HG02970 (cell line): Measurements from ENCODE around the gene NRG2.

Experiments
- ATAC-seq: cut with Tn5 transposase; IDR thresholded peaks from one replicate; pipeline ENCODE4 v1.9.1; 2021; ENCODE audit warnings: mild to moderate bottlenecking, moderate library complexity, moderate number of reproducible peaks; ENCODE audit not compliant: unreplicated experiment, low FRiP score

The NRG2 gene

GRCh38 chr5:139952574-139952973 lies 90.5 kb downstream of the NRG2 start:
- ATAC-seq: no peak

GRCh38 chr5:139951983-139952382 lies 91.1 kb downstream of the NRG2 start:
- no peak for ATAC-seq

GRCh38 chr5:139951296-139951924 lies 91.7 kb downstream of the NRG2 start:
- no peak for ATAC-seq

- no peak for ATAC-seq
These were observed 92.7 kb downstream of the NRG2 start for GRCh38 chr5:139950436-139950835.

GRCh38 chr5:139949710-139950109 lies 93.4 kb downstream of the NRG2 start:
- ATAC-seq: no peak

- no peak for ATAC-seq
These were observed 95.4 kb downstream of the NRG2 start for GRCh38 chr5:139947727-139948126.

- no peak for ATAC-seq
These were observed 96.7 kb downstream of the NRG2 start for GRCh38 chr5:139946440-139946839.

GRCh38 chr5:139946006-139946405 lies 97.1 kb downstream of the NRG2 start:
- no peak for ATAC-seq

GRCh38 chr5:139942243-139942642 lies 100.9 kb downstream of the NRG2 start:
- no peak for ATAC-seq

- no peak for ATAC-seq
These were observed 112.7 kb downstream of the NRG2 start for GRCh38 chr5:139930406-139930805.

- ATAC-seq: no peak
These were observed 116.1 kb downstream of the NRG2 start for GRCh38 chr5:139926797-139927503.

GRCh38 chr5:139925650-139926640 lies 117.2 kb downstream of the NRG2 start:
- ATAC-seq: no peak

GRCh38 chr5:139925216-139925562 lies 117.9 kb downstream of the NRG2 start:
- ATAC-seq: no peak

GRCh38 chr5:139924294-139925215 lies 118.5 kb downstream of the NRG2 start:
- no peak for ATAC-seq

- no peak for ATAC-seq
These were observed 123.8 kb downstream of the NRG2 start for GRCh38 chr5:139919308-139919707.

GRCh38 chr5:139915834-139916233 lies 127.3 kb downstream of the NRG2 start:
- no peak for ATAC-seq

GRCh38 chr5:139915266-139915665 lies 127.8 kb downstream of the NRG2 start:
- no peak for ATAC-seq

GRCh38 chr5:139914218-139914807 lies 128.8 kb downstream of the NRG2 start:
- ATAC-seq: no peak

- ATAC-seq: no peak
These were observed 130.3 kb downstream of the NRG2 start for GRCh38 chr5:139912804-139913203.

- no peak for ATAC-seq
These were observed 130.9 kb downstream of the NRG2 start for GRCh38 chr5:139912158-139912557.
